HEK293T (cell line): ENCODE data around the gene CYTH3.

ENCODE experiments used
- CTCF ChIA-PET: fragments of 350-600 bp; formaldehyde crosslinking; extraction: SDS; loops from one replicate; lab custom pipeline; 2021; ENCODE audit warnings: antibody characterized with exemption, inconsistent platforms; lab: Yijun Ruan, JAX
- POLR2A ChIA-PET: fragments of 350-600 bp; formaldehyde crosslinking; extraction: SDS; loops from one replicate; lab custom pipeline; 2020; ENCODE audit warnings: antibody characterized with exemption, inconsistent platforms; lab: Yijun Ruan, JAX
- DNase-seq: peaks from one replicate; pipeline ENCODE4 v3.0.0; 2012; ENCODE audit warnings: mixed read lengths; ENCODE audit errors: extremely low spot score
- ARNT ChIP-seq: fragments of 450-650 bp; IDR thresholded peaks from 2 replicates; pipeline ENCODE4 v1.6.1; 2017; ENCODE audit warnings: mild to moderate bottlenecking
- BHLHE40 ChIP-seq: fragments of 450-650 bp; IDR thresholded peaks from 2 replicates; pipeline ENCODE4 v1.6.1; 2016; ENCODE audit warnings: mild to moderate bottlenecking, moderate library complexity, borderline replicate concordance
- CTBP1 ChIP-seq: fragments of 450-650 bp; IDR thresholded peaks from 2 replicates; pipeline ENCODE4 v1.6.1; 2016; ENCODE audit warnings: borderline replicate concordance
- ELF4 ChIP-seq: fragments of 450-650 bp; IDR thresholded peaks from 2 replicates; pipeline ENCODE4 v1.6.1; 2017; ENCODE audit warnings: antibody characterized with exemption
- FOXA1 ChIP-seq: fragments of 450-650 bp; IDR thresholded peaks from 2 replicates; pipeline ENCODE4 v1.6.1; 2016; ENCODE audit warnings: mild to moderate bottlenecking
- FOXK2 ChIP-seq: fragments of 450-650 bp; IDR thresholded peaks from 2 replicates; pipeline ENCODE4 v1.6.1; 2016; ENCODE audit warnings: mild to moderate bottlenecking
- FOXM1 ChIP-seq: fragments of 450-650 bp; IDR thresholded peaks from 2 replicates; pipeline ENCODE4 v1.6.1; 2017; ENCODE audit warnings: mild to moderate bottlenecking, borderline replicate concordance
- HDGF ChIP-seq: fragments of 450-650 bp; IDR thresholded peaks from 2 replicates; pipeline ENCODE4 v1.6.1; 2017; ENCODE audit warnings: antibody characterized with exemption, borderline replicate concordance
- L3MBTL2 ChIP-seq: fragments of 450-650 bp; conservative IDR thresholded peaks from 2 replicates; pipeline ENCODE4 v1.6.1; 2016; ENCODE audit warnings: mild to moderate bottlenecking
- LEF1 ChIP-seq: fragments of 450-650 bp; IDR thresholded peaks from 2 replicates; pipeline ENCODE4 v1.6.1; 2017; ENCODE audit warnings: mild to moderate bottlenecking, borderline replicate concordance
- NFRKB ChIP-seq: fragments of 450-650 bp; IDR thresholded peaks from 2 replicates; pipeline ENCODE4 v1.6.1; 2016; ENCODE audit warnings: mild to moderate bottlenecking, moderate library complexity
- PKNOX1 ChIP-seq: fragments of 450-650 bp; IDR thresholded peaks from 2 replicates; pipeline ENCODE4 v1.6.1; 2016
- SP1 ChIP-seq: fragments of 450-650 bp; IDR thresholded peaks from 2 replicates; pipeline ENCODE4 v1.6.1; 2017
- SUZ12 ChIP-seq: fragments of 450-650 bp; IDR thresholded peaks from 2 replicates; pipeline ENCODE4 v1.6.1; 2016; ENCODE audit warnings: mild to moderate bottlenecking
- TARDBP ChIP-seq: fragments of 450-650 bp; IDR thresholded peaks from 2 replicates; pipeline ENCODE4 v1.6.1; 2016
- ZNF384 ChIP-seq: fragments of 450-650 bp; IDR thresholded peaks from 2 replicates; pipeline ENCODE4 v1.6.1; 2016

Gene CYTH3

GRCh38 chr7:6178298-6179029 lies 94.0 kb downstream of the CYTH3 start:
- CTCF ChIA-PET: no interaction called here

GRCh38 chr7:6175645-6176044 lies 96.8 kb downstream of the CYTH3 start:
- POLR2A ChIA-PET: no interaction called here
- CTCF ChIA-PET: no interaction called here
- no peak for TF ChIP-seq PKNOX1
- no peak for TF ChIP-seq SUZ12
- no peak for TF ChIP-seq FOXM1
- no peak for TF ChIP-seq FOXK2
- no peak for TF ChIP-seq ARNT
- TF ChIP-seq ZNF384: no peak
- TF ChIP-seq HDGF: no peak
- TF ChIP-seq L3MBTL2: no peak
- TF ChIP-seq ELF4: no peak
- TF ChIP-seq TARDBP: no peak
- TF ChIP-seq CTBP1: no peak
- no peak for TF ChIP-seq LEF1
- TF ChIP-seq BHLHE40: no peak
- TF ChIP-seq NFRKB: no peak
- TF ChIP-seq FOXA1: no peak
- no peak for DNase-seq

More at GRCh38 chr7:6178298-6179029, 94.0 kb downstream of the CYTH3 start:
- TF ChIP-seq SP1 (no peak), LEF1 (no peak), ZNF384 (no peak), ELF4 (no peak), NFRKB (no peak), PKNOX1 (no peak), FOXA1 (no peak), CTBP1 (no peak), FOXM1 (no peak), BHLHE40 (no peak), ARNT (no peak), FOXK2 (no peak), SUZ12 (no peak), L3MBTL2 (no peak), HDGF (no peak), TARDBP (no peak)
- POLR2A ChIA-PET: no interaction called here
- no peak for DNase-seq

- ChIA-PET CTCF (no interaction called here), POLR2A (no interaction called here)
- DNase-seq: no peak
- no peak for TF ChIP-seq HDGF
- TF ChIP-seq BHLHE40: no peak
- no peak for TF ChIP-seq SP1
- no peak for TF ChIP-seq TARDBP
- TF ChIP-seq CTBP1: no peak
- no peak for TF ChIP-seq LEF1
- TF ChIP-seq FOXM1: no peak
- no peak for TF ChIP-seq FOXK2
- TF ChIP-seq SUZ12: no peak
- no peak for TF ChIP-seq ELF4
- TF ChIP-seq FOXA1: no peak
These were observed 99.5 kb downstream of the CYTH3 start for GRCh38 chr7:6172910-6173295.

GRCh38 chr7:6172224-6172909 lies 100.1 kb downstream of the CYTH3 start:
- DNase-seq: no peak
- ChIA-PET POLR2A (no interaction called here), CTCF (no interaction called here)
- no peak for TF ChIP-seq SUZ12
- no peak for TF ChIP-seq SP1
- no peak for TF ChIP-seq ELF4
- no peak for TF ChIP-seq LEF1
- no peak for TF ChIP-seq NFRKB
- TF ChIP-seq PKNOX1: no peak
- no peak for TF ChIP-seq FOXM1
- TF ChIP-seq BHLHE40: no peak
- TF ChIP-seq FOXA1: no peak
- no peak for TF ChIP-seq ZNF384
- TF ChIP-seq FOXK2: no peak
- TF ChIP-seq CTBP1: no peak
- no peak for TF ChIP-seq ARNT
- TF ChIP-seq TARDBP: no peak
- no peak for TF ChIP-seq L3MBTL2
- no peak for TF ChIP-seq HDGF

- ChIA-PET POLR2A (no interaction called here), CTCF (no interaction called here)
- no peak for DNase-seq
- TF ChIP-seq SP1 (no peak), HDGF (no peak), SUZ12 (no peak), CTBP1 (no peak), ZNF384 (no peak), NFRKB (no peak), PKNOX1 (no peak), L3MBTL2 (no peak)
These were observed 100.7 kb downstream of the CYTH3 start for GRCh38 chr7:6171532-6172223.
